Suprapubic skin (tissue), 4 donors: ENCODE measurements around the gene GPC1. TPM values are rescaled to one million over a fixed set of nuclear protein-coding genes. Genes with fewer than 3 reads are reported as not detected.
A peak's percentile ranks its signal among the peaks of the same experiment; 100 is the strongest.

ENCODE experiments used
- DNase-seq, 2 donors: peaks; one replicate each; pipeline ENCODE4 v3.0.0-alpha.2; 2019; ENCODE audit warnings: low spot score in 2 of 2
- H3K27ac ChIP-seq: fragments of 200-600 bp; sonication (generic); one replicate; pipeline ENCODE4 v1.5.1; 2019
- H3K27me3 ChIP-seq: fragments of 200-600 bp; sonication (generic); one replicate; pipeline ENCODE4 v1.5.1; 2019
- H3K36me3 ChIP-seq: fragments of 200-600 bp; sonication (generic); one replicate; pipeline ENCODE4 v1.5.1; 2019
- H3K4me1 ChIP-seq: fragments of 200-600 bp; sonication (generic); one replicate; pipeline ENCODE4 v1.5.1; 2019
- H3K4me3 ChIP-seq: fragments of 200-600 bp; sonication (generic); one replicate; pipeline ENCODE4 v1.5.1; 2019; ENCODE audit warnings: mild to moderate bottlenecking
- H3K9me3 ChIP-seq: fragments of 200-600 bp; sonication (generic); one replicate; pipeline ENCODE4 v1.5.1; 2019
- CTCF ChIP-seq, 2 donors: fragments of 200-600 bp in 1 of 2; fragments of 450-650 bp in 1 of 2; sonication (generic) in 1 of 2; IDR thresholded peaks; one replicate each; pipeline ENCODE4 v1.5.1; 2016 to 2019; ENCODE audit warnings: antibody characterized with exemption in 2 of 2, mild to moderate bottlenecking in 1 of 2, moderate library complexity in 1 of 2
- EP300 ChIP-seq: sonication (generic); formaldehyde crosslinking; IDR thresholded peaks from one replicate; pipeline ENCODE4 v1.6.1; 2017; ENCODE audit warnings: antibody characterized with exemption
- POLR2A ChIP-seq, 2 donors: fragments of 450-650 bp; IDR thresholded peaks; one replicate each; pipeline ENCODE4 v1.6.1; 2017; ENCODE audit warnings: antibody characterized with exemption in 2 of 2, mild to moderate bottlenecking in 2 of 2, moderate library complexity in 2 of 2
- POLR2AphosphoS5 ChIP-seq, 3 donors: sonication (generic); formaldehyde crosslinking; IDR thresholded peaks; one replicate each; pipeline ENCODE4 v1.6.1; 2017; ENCODE audit warnings: antibody characterized with exemption in 3 of 3
- WGBS: methylation state at CpG from one replicate; pipeline ENCODE4 v1.1.5; 2018; 5-methylcytosine and 5-hydroxymethylcytosine counted together
- total RNA-seq, 4 donors: library from RNA; depleted of rRNA; stranded (reverse); fragments of >200 nt; gene quantifications; one replicate each; pipeline ENCODE4 v1.1.0, GENCODE V29; 2016

Gene GPC1
- total RNA-seq, 4 donors from 2014 or later: 130 to 164 (median 145) TPM

DNA sequence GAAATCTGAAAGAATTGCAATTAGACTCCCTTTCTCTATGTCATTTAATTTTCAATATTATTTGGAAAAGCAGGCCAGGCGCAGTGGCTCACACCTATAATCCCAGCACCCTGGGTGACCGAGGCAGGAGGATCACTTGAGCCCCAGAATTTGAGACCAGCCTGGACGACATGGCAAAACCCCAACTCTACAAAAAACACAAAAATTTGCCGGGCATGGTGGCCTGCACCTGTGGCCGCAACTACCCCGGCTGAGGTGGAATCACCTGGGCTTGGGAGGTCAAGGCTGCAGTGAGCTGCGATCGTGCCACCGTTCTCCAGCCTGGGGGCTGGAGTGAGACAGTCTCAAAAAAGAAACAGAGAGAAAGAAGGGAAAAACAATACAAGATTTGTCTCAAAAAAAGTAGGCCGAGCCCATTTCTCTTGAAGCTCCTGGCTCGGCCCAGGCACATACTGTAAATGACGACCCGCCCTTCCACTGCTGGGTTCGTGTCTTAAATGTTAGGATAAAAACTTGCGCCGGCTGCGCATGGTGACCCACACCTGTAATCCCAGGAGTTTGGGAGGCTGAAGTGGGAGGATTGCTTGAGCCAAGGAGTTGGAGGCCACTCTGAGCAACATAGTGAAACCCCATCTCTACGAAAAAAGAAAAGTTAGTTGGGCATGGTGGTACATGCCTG is 31.1 kb upstream of the GPC1 start:
- 94% methylated on average over 18 of the region's 18 CpGs for WGBS
- peaks cover 15% of the 10 kb centered on the region for H3K27me3 ChIP-seq
- no peak overlapping the region for H3K4me3 ChIP-seq
- TF ChIP-seq CTCF (IDR thresholded peaks at IDR 0.05) (no peak), POLR2A (IDR thresholded peaks at IDR 0.05) (no peak), EP300 (no peak), POLR2AphosphoS5 (IDR thresholded peaks at IDR 0.05) (no peak)
- DNase-seq: peak in 1 of 2 donors; percentile 67
- H3K9me3 ChIP-seq: no peaks in the 10 kb centered on the region
- no peak overlapping the region for H3K27ac ChIP-seq
- H3K36me3 ChIP-seq: no peaks in the 10 kb centered on the region
- H3K4me1 ChIP-seq: peaks cover 9% of the 10 kb centered on the region

- Histone ChIP-seq H3K27me3 (peaks cover 13% of the 10 kb centered on the region), H3K36me3 (no peaks in the 10 kb centered on the region), H3K9me3 (no peaks in the 10 kb centered on the region), H3K4me1 (peaks cover 9% of the 10 kb centered on the region), H3K4me3 (no peak overlapping the region), H3K27ac (no peak overlapping the region)
- 95% methylated on average over 15 of the region's 15 CpGs for WGBS
- peak in 1 of 2 donors; percentile 59 for DNase-seq
- TF ChIP-seq POLR2AphosphoS5 (IDR thresholded peaks at IDR 0.05): no peak
- no peak for TF ChIP-seq POLR2A (IDR thresholded peaks at IDR 0.05)
- TF ChIP-seq CTCF (IDR thresholded peaks at IDR 0.05): no peak
- TF ChIP-seq EP300: no peak
These were observed 30.3 kb upstream of the GPC1 start for GRCh38 chr2:240405133-240405532.

GRCh38 chr2:240405684-240406313 is 29.7 kb upstream of the GPC1 start:
- 91% methylated on average over 8 of the region's 9 CpGs for WGBS
- peaks cover 3% of the 10 kb centered on the region for H3K4me1 ChIP-seq
- DNase-seq: peak in 1 of 2 donors; percentile 55
- no peaks in the 10 kb centered on the region for H3K36me3 ChIP-seq
- H3K9me3 ChIP-seq: no peaks in the 10 kb centered on the region
- no peak overlapping the region for H3K4me3 ChIP-seq
- H3K27me3 ChIP-seq: peaks cover 7% of the 10 kb centered on the region
- no peak overlapping the region for H3K27ac ChIP-seq
- TF ChIP-seq EP300: no peak
- TF ChIP-seq CTCF (IDR thresholded peaks at IDR 0.05): no peak
- no peak for TF ChIP-seq POLR2AphosphoS5 (IDR thresholded peaks at IDR 0.05)
- no peak for TF ChIP-seq POLR2A (IDR thresholded peaks at IDR 0.05)

DNA sequence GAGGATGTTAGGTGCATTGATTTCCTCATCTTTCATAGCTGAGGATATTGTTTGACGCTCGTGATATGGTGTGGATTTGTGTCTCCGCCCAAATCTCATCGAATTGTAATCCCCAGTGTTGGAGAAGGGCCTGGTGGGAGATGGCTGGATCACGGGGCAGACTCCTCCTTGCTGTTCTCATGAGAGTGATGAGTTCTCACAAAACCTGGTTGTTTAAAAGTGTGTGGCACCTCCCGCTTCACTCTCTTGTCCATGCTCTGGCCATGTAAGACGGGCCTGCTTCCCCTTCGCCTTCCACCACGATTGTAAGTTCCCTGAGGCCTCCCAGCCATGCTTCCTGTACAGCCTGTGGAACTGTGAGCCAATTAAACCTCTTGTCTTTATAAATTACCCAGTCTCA is 28.4 kb upstream of the GPC1 start:
- DNase-seq: peak; percentile 24 to 63

More for the DNA sequence above, 28.4 kb upstream of the GPC1 start:
- Histone ChIP-seq H3K36me3 (no peaks in the 10 kb centered on the region), H3K27me3 (peaks cover 7% of the 10 kb centered on the region), H3K27ac (no peak overlapping the region), H3K4me3 (no peak overlapping the region), H3K9me3 (no peaks in the 10 kb centered on the region), H3K4me1 (no peaks in the 10 kb centered on the region)
- no peak for TF ChIP-seq POLR2AphosphoS5 (IDR thresholded peaks at IDR 0.05)
- no peak for TF ChIP-seq EP300
- no peak for TF ChIP-seq CTCF (IDR thresholded peaks at IDR 0.05)
- no peak for TF ChIP-seq POLR2A (IDR thresholded peaks at IDR 0.05)
- 95% methylated on average over 9 of the region's 9 CpGs for WGBS
